NK-92 (cell line): ENCODE measurements around the gene TDRKH.

ENCODE experiments used
- DNase-seq: peaks from one replicate; lab custom pipeline; 2025; ENCODE audit not compliant: unreplicated experiment; lab: John Stamatoyannopoulos, UW

TDRKH gene

GRCh38 chr1:151825204-151825603 is 34.9 kb upstream of the TDRKH start:
- no peak for DNase-seq

GRCh38 chr1:151823175-151823574 is 32.9 kb upstream of the TDRKH start:
- no peak for DNase-seq

- DNase-seq, result no peak
Observed at GRCh38 chr1:151822404-151822803, 32.1 kb upstream of the TDRKH start.

GRCh38 chr1:151820940-151821339 is 30.6 kb upstream of the TDRKH start:
- DNase-seq, result no peak

- no peak for DNase-seq
Observed at GRCh38 chr1:151819976-151820623, 29.8 kb upstream of the TDRKH start.

GRCh38 chr1:151819227-151819835 is 29.0 kb upstream of the TDRKH start:
- no peak for DNase-seq

- no peak for DNase-seq
Observed at GRCh38 chr1:151817353-151817730, 27.0 kb upstream of the TDRKH start.

- DNase-seq, result no peak
Observed at GRCh38 chr1:151816548-151817352, 26.4 kb upstream of the TDRKH start.

- DNase-seq, result no peak
Observed at GRCh38 chr1:151815716-151816327, 25.5 kb upstream of the TDRKH start.

- DNase-seq, result no peak
Observed at GRCh38 chr1:151814971-151815545, 24.8 kb upstream of the TDRKH start.

- DNase-seq, result no peak
Observed at GRCh38 chr1:151814426-151814825, 24.1 kb upstream of the TDRKH start.

- no peak for DNase-seq
Observed at GRCh38 chr1:151813271-151813977, 23.1 kb upstream of the TDRKH start.

GRCh38 chr1:151811181-151811580 is 20.9 kb upstream of the TDRKH start:
- DNase-seq, result no peak

GRCh38 chr1:151809985-151810556 is 19.8 kb upstream of the TDRKH start:
- DNase-seq, result no peak

GRCh38 chr1:151809290-151809984 is 19.1 kb upstream of the TDRKH start:
- no peak for DNase-seq

- no peak for DNase-seq
Observed at GRCh38 chr1:151807766-151808165, 17.5 kb upstream of the TDRKH start.

GRCh38 chr1:151807131-151807530 is 16.8 kb upstream of the TDRKH start:
- no peak for DNase-seq

GRCh38 chr1:151806170-151806569 is 15.9 kb upstream of the TDRKH start:
- no peak for DNase-seq

- DNase-seq, result no peak
Observed at GRCh38 chr1:151805066-151805820, 14.9 kb upstream of the TDRKH start, which contains the start of gene LINGO4. TSS of gene LINGO4 (minus strand) at chr1:151805419. CDS start at chr1:151802704, 2,715 bp downstream.
